Smooth muscle cell (in vitro differentiated cells): ENCODE data around the gene ADAMTS17. TPM values are rescaled to one million over a fixed set of nuclear protein-coding genes. Genes with fewer than 3 reads are reported as not detected.

Experiments used
- DNase-seq: peaks from one replicate; lab custom pipeline; 2025; ENCODE audit not compliant: unreplicated experiment; lab: John Stamatoyannopoulos, UW
- H2AFZ ChIP-seq: fragments of 200-600 bp; sonication (generic); 2 replicates; pipeline ENCODE4 v1.6.0; 2016; ENCODE audit warnings: antibody characterized with exemption, low read depth, mild to moderate bottlenecking
- H3F3A ChIP-seq: fragments of 200-600 bp; sonication (generic); 2 replicates; pipeline ENCODE4 v1.6.0; 2017; ENCODE audit warnings: antibody characterized with exemption, low read depth
- H3K27ac ChIP-seq: fragments of 200-600 bp; sonication (generic); 2 replicates; pipeline ENCODE4 v1.5.1; 2016; ENCODE audit warnings: low read depth, mild to moderate bottlenecking
- H3K27me3 ChIP-seq: fragments of 200-600 bp; sonication (generic); 2 replicates; pipeline ENCODE4 v1.6.1; 2016; ENCODE audit warnings: low read depth, mild to moderate bottlenecking
- H3K36me3 ChIP-seq: fragments of 200-600 bp; sonication (generic); 2 replicates; pipeline ENCODE4 v1.5.1; 2016; ENCODE audit warnings: low read depth
- H3K4me1 ChIP-seq: fragments of 200-600 bp; sonication (generic); 2 replicates; pipeline ENCODE4 v1.5.1; 2016; ENCODE audit warnings: low read depth
- H3K4me2 ChIP-seq: fragments of 200-600 bp; sonication (generic); 2 replicates; pipeline ENCODE4 v1.6.0; 2016; ENCODE audit warnings: mild to moderate bottlenecking
- H3K4me3 ChIP-seq: fragments of 200-600 bp; sonication (generic); 2 replicates; pipeline ENCODE4 v1.5.1; 2016; ENCODE audit warnings: mild to moderate bottlenecking
- H3K79me2 ChIP-seq: fragments of 200-600 bp; sonication (generic); 2 replicates; pipeline ENCODE4 v1.6.0; 2016; ENCODE audit warnings: low read depth, mild to moderate bottlenecking
- H3K9ac ChIP-seq: fragments of 200-600 bp; sonication (generic); 2 replicates; pipeline ENCODE4 v1.6.0; 2016; ENCODE audit warnings: low read depth
- H3K9me3 ChIP-seq: fragments of 200-600 bp; sonication (generic); replicated peaks from 2 replicates; pipeline ENCODE4 v1.5.1; 2016; ENCODE audit warnings: low read depth
- H4K20me1 ChIP-seq: fragments of 200-600 bp; sonication (generic); 2 replicates; pipeline ENCODE4 v1.6.0; 2016; ENCODE audit warnings: low read depth
- WGBS: methylation state at CpG from one replicate; pipeline ENCODE4 v1.1.7; 2016; ENCODE audit warnings: low lambda C conversion rate; 5-methylcytosine and 5-hydroxymethylcytosine counted together
- polyA plus RNA-seq: library from polyadenylated mRNA; unstranded; fragments of >200 nt; fragmentation: Nextera tagmentation; extraction: Ambion mirVana; gene quantifications from 2 replicates; pipeline ENCODE4 v1.2.1, GENCODE V29; 2016
- total RNA-seq: library from RNA; depleted of rRNA; stranded (reverse); fragments of >200 nt; gene quantifications from 2 replicates; pipeline ENCODE4 v1.2.3, GENCODE V29; 2014
- TF ChIP-seq, protein P1 (sequence below): fragments of 200-600 bp; sonication (generic); IDR thresholded peaks from 2 replicates; pipeline ENCODE4 v1.5.1; 2017; ENCODE audit warnings: borderline replicate concordance, mild to moderate bottlenecking, antibody characterized with exemption; ENCODE audit not compliant: insufficient read depth, poor library complexity, severe bottlenecking

Gene ADAMTS17
- total and polyA plus RNA-seq, 2 experiments from 2014 or later, result 0.63 to 3.1 TPM

GRCh38 chr15:100256101-100256969, 85.4 kb downstream of the ADAMTS17 start:
- no peak overlapping the region for H3K9ac ChIP-seq
- no peaks in the 10 kb centered on the region for H3K36me3 ChIP-seq
- WGBS, result 92% methylated on average over 20 of the region's 20 CpGs
- TF ChIP-seq, protein P1, sequence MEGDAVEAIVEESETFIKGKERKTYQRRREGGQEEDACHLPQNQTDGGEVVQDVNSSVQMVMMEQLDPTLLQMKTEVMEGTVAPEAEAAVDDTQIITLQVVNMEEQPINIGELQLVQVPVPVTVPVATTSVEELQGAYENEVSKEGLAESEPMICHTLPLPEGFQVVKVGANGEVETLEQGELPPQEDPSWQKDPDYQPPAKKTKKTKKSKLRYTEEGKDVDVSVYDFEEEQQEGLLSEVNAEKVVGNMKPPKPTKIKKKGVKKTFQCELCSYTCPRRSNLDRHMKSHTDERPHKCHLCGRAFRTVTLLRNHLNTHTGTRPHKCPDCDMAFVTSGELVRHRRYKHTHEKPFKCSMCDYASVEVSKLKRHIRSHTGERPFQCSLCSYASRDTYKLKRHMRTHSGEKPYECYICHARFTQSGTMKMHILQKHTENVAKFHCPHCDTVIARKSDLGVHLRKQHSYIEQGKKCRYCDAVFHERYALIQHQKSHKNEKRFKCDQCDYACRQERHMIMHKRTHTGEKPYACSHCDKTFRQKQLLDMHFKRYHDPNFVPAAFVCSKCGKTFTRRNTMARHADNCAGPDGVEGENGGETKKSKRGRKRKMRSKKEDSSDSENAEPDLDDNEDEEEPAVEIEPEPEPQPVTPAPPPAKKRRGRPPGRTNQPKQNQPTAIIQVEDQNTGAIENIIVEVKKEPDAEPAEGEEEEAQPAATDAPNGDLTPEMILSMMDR, result no peak
- no peak overlapping the region for H3K4me2 ChIP-seq
- no peak overlapping the region for H3K4me3 ChIP-seq
- no peaks in the 10 kb centered on the region for H3F3A ChIP-seq
- H3K79me2 ChIP-seq, result no peaks in the 10 kb centered on the region
- no peak overlapping the region for H2AFZ ChIP-seq
- no peaks in the 10 kb centered on the region for H4K20me1 ChIP-seq
- H3K27ac ChIP-seq, result no peak overlapping the region
- no peak for DNase-seq
- H3K4me1 ChIP-seq, result no peaks in the 10 kb centered on the region
- H3K9me3 ChIP-seq, result no peaks in the 10 kb centered on the region
- no peaks in the 10 kb centered on the region for H3K27me3 ChIP-seq

GRCh38 chr15:100255644-100256043, 86.1 kb downstream of the ADAMTS17 start:
- WGBS, result 93% methylated on average over 6 of the region's 6 CpGs
- DNase-seq, result no peak
- Histone ChIP-seq H3K4me1 (no peaks in the 10 kb centered on the region), H3K4me3 (no peak overlapping the region), H3K4me2 (no peak overlapping the region), H3K27me3 (no peaks in the 10 kb centered on the region), H3K27ac (no peak overlapping the region), H3K79me2 (no peaks in the 10 kb centered on the region), H3K9ac (no peak overlapping the region), H3K36me3 (no peaks in the 10 kb centered on the region), H2AFZ (no peak overlapping the region), H3F3A (no peaks in the 10 kb centered on the region), H3K9me3 (no peaks in the 10 kb centered on the region), H4K20me1 (no peaks in the 10 kb centered on the region)
- TF ChIP-seq, protein P1, result no peak

DNA sequence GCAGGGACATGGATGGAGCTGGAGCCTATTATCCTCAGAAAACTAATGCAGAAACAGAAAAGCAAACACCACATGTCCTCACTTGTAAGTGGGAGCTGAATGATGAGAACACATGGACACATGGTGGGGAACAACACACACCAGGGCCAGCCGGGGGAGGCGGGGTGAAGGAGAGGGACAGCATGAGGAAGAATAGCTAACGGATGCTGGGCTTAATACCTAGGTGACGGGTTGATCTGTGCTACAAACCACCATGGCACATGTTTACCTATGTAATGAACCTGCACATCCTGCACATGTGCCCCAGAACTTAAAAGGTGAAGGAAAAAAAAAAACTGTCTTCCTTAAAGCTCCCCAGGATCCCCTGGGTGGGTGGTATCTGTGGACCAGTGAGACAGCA, 87.1 kb downstream of the ADAMTS17 start:
- no peak for DNase-seq
- H2AFZ ChIP-seq, result no peak overlapping the region
- TF ChIP-seq, protein P1, result no peak
- H3K4me1 ChIP-seq, result no peaks in the 10 kb centered on the region
- no peak overlapping the region for H3K9ac ChIP-seq
- H3K36me3 ChIP-seq, result no peaks in the 10 kb centered on the region
- H3F3A ChIP-seq, result no peaks in the 10 kb centered on the region
- no peak overlapping the region for H3K4me3 ChIP-seq
- no peaks in the 10 kb centered on the region for H4K20me1 ChIP-seq
- 75% methylated on average over 4 of the region's 4 CpGs for WGBS
- no peak overlapping the region for H3K27ac ChIP-seq
- H3K27me3 ChIP-seq, result no peaks in the 10 kb centered on the region
- H3K9me3 ChIP-seq, result no peaks in the 10 kb centered on the region
- no peaks in the 10 kb centered on the region for H3K79me2 ChIP-seq
- no peak overlapping the region for H3K4me2 ChIP-seq

DNA sequence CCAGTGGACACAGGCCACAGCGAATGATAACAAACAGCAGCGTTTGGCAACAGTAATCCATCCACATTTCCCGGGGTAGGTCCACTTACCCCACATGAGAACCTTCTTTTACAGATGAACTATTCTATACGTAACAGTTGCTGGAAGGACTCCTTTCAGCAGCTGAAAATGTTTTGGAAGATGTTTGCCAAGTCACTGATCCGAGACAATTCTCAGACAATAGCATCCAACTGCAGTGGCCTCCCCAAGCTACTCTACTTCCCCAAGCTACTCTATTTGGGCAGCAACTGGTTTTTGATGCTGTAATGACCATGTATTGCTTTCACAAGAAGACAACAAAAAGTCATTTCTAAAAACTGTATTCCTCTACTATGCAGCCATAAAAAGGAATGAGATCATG, 87.5 kb downstream of the ADAMTS17 start:
- TF ChIP-seq, protein P1, result no peak
- Histone ChIP-seq H3K9ac (no peak overlapping the region), H3K9me3 (no peaks in the 10 kb centered on the region), H2AFZ (no peak overlapping the region), H4K20me1 (no peaks in the 10 kb centered on the region), H3K36me3 (no peaks in the 10 kb centered on the region), H3K27me3 (no peaks in the 10 kb centered on the region), H3K79me2 (no peaks in the 10 kb centered on the region), H3K27ac (no peak overlapping the region), H3K4me3 (no peak overlapping the region), H3K4me2 (no peak overlapping the region), H3F3A (no peaks in the 10 kb centered on the region), H3K4me1 (no peaks in the 10 kb centered on the region)
- DNase-seq, result no peak
- WGBS, result 74% methylated on average over 5 of the region's 5 CpGs
